HUES64 (cell line): ENCODE data around the gene CEP128.

Experiments used
- H3K27ac ChIP-seq: 2 replicates; pipeline ENCODE4 v1.7.0; 2013; ENCODE audit warnings: low read depth, low read length, inconsistent platforms
- H3K27me3 ChIP-seq: 2 replicates; pipeline ENCODE4 v1.6.1; 2013; ENCODE audit warnings: mild to moderate bottlenecking, low read length; ENCODE audit not compliant: insufficient read depth
- H3K36me3 ChIP-seq: 2 replicates; pipeline ENCODE4 v1.6.1; 2013; ENCODE audit warnings: mild to moderate bottlenecking, low read length; ENCODE audit not compliant: insufficient read depth
- H3K4me1 ChIP-seq: 2 replicates; pipeline ENCODE4 v1.6.1; 2013; ENCODE audit warnings: mild to moderate bottlenecking, low read length, moderate library complexity; ENCODE audit not compliant: insufficient read depth
- H3K4me3 ChIP-seq: 2 replicates; pipeline ENCODE4 v1.5.1; 2013; ENCODE audit warnings: mild to moderate bottlenecking, low read length, moderate library complexity
- H3K9ac ChIP-seq: 2 replicates; pipeline ENCODE4 v1.6.1; 2013; ENCODE audit warnings: mild to moderate bottlenecking, low read depth, low read length
- H3K9me3 ChIP-seq: 2 replicates; pipeline ENCODE4 v1.6.1; 2013; ENCODE audit warnings: low read depth, low read length; ENCODE audit not compliant: insufficient read depth
- WGBS: fragments of 150-250, 120-280 bp; methylation state at CpG from one replicate; pipeline ENCODE4 v1.1.7; 2013; ENCODE audit warnings: missing lambda C conversion rate; 5-methylcytosine and 5-hydroxymethylcytosine counted together

CEP128 gene

DNA sequence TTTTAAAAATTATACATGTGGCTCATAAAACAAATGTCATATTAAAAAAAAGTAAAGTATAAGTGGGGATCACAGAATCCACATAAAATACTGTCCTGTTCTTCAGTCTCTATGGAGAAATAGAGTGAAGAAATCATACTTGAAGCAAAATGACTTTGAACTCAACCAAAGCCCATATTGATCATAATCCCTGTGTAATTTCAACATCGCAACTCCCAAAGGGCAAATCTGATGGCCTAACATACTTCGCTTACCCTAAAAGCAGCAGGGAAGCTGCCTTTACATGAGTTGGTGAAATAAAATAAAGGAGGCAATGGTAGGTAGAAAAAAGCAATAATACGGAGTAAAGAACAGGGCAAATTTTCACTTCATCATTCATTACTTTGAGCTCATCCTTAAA, 101.8 kb downstream of the CEP128 start:
- Histone ChIP-seq H3K9ac (no peak overlapping the region), H3K9me3 (no peaks in the 10 kb centered on the region), H3K27ac (no peak overlapping the region), H3K36me3 (no peaks in the 10 kb centered on the region), H3K4me3 (no peak overlapping the region), H3K4me1 (peaks cover 1% of the 10 kb centered on the region; the same call in 1 of the 2 replicates), H3K27me3 (no peaks in the 10 kb centered on the region)
- WGBS = 94% methylated on average over 3 of the region's 3 CpGs

- Histone ChIP-seq H3K4me3 (no peak overlapping the region), H3K9me3 (no peaks in the 10 kb centered on the region), H3K27me3 (no peaks in the 10 kb centered on the region)
These were observed 131.9 kb downstream of the CEP128 start for GRCh38 chr14:80809663-80810062.

DNA sequence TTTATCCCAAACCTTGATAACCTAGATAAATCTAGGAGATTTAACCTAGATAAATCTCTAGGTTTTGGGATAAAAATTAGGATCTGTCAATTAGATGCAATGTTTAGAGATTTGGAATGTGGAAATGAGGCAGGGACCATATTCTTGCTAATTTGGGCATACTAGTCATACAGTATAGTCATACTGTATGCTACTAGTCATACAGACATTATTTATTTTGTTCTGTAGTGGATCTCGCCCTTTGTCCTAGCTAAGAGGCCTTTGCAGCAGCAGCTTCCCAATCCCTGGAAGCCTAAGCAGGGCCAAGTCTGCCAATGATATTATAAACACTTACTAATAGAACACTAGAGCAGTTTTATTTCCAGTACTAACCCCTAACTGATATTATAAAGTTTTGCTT, 136.4 kb downstream of the CEP128 start:
- WGBS = 83% methylated on average over 1 of the region's 1 CpG
- H3K4me1 ChIP-seq = no peaks in the 10 kb centered on the region
- H3K9ac ChIP-seq = no peak overlapping the region
- peaks cover 5% of the 10 kb centered on the region; the same call in 1 of the 2 replicates for H3K9me3 ChIP-seq
- no peaks in the 10 kb centered on the region for H3K27me3 ChIP-seq
- H3K27ac ChIP-seq = no peak overlapping the region
- H3K36me3 ChIP-seq = 0 out of 2 replicates have a peak, but pooled peaks cover 4% of the 10 kb centered on the region
- H3K4me3 ChIP-seq = no peak overlapping the region

More at GRCh38 chr14:80809663-80810062, 131.9 kb downstream of the CEP128 start:
- H3K36me3 ChIP-seq = no peaks in the 10 kb centered on the region
- H3K27ac ChIP-seq = no peak overlapping the region
- H3K9ac ChIP-seq = no peak overlapping the region
- no peaks in the 10 kb centered on the region for H3K4me1 ChIP-seq

GRCh38 chr14:80798878-80799277, 142.7 kb downstream of the CEP128 start:
- Histone ChIP-seq H3K4me3 (no peak overlapping the region), H3K36me3 (0 out of 2 replicates have a peak, but pooled peaks cover 5% of the 10 kb centered on the region), H3K27me3 (no peaks in the 10 kb centered on the region), H3K4me1 (no peaks in the 10 kb centered on the region), H3K27ac (no peak overlapping the region), H3K9me3 (peaks cover 7% of the 10 kb centered on the region; the same call in 1 of the 2 replicates), H3K9ac (no peak overlapping the region)
- 96% methylated on average over 3 of the region's 3 CpGs for WGBS

DNA sequence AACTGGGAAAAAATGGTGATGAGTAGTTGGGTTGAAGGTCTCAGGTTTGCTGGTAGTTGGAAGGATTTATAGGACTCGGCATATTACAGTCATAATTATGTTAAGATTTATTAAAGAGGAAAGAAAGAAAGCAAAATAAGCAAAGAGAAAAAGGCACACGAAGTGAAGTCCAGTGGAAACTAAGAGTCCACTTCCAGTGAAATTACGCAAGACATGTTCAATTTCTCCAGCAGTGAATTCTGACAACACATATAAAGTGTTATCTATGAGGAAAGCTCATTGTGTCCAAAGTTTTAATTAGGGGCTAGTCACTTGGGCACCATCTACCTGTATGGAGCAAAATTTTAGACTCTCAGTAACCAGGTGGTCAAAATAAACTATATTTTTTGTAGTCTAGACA, 143.3 kb downstream of the CEP128 start:
- no peaks in the 10 kb centered on the region for H3K27me3 ChIP-seq
- no peak overlapping the region for H3K4me3 ChIP-seq
- 0 out of 2 replicates have a peak, but pooled peaks cover 5% of the 10 kb centered on the region for H3K36me3 ChIP-seq
- H3K9ac ChIP-seq = no peak overlapping the region
- H3K9me3 ChIP-seq = peaks cover 7% of the 10 kb centered on the region; the same call in 1 of the 2 replicates
- H3K27ac ChIP-seq = no peak overlapping the region
- 97% methylated on average over 3 of the region's 3 CpGs for WGBS
- no peaks in the 10 kb centered on the region for H3K4me1 ChIP-seq

- no peaks in the 10 kb centered on the region for H3K27me3 ChIP-seq
- H3K9ac ChIP-seq = no peak overlapping the region
- no peak overlapping the region for H3K4me3 ChIP-seq
- H3K27ac ChIP-seq = no peak overlapping the region
- H3K36me3 ChIP-seq = peaks cover 3% of the 10 kb centered on the region; the same call in 1 of the 2 replicates
- H3K9me3 ChIP-seq = no peaks in the 10 kb centered on the region
- no peaks in the 10 kb centered on the region for H3K4me1 ChIP-seq
- 90% methylated on average over 11 of the region's 11 CpGs for WGBS
These were observed 148.8 kb downstream of the CEP128 start for GRCh38 chr14:80792771-80793170.

DNA sequence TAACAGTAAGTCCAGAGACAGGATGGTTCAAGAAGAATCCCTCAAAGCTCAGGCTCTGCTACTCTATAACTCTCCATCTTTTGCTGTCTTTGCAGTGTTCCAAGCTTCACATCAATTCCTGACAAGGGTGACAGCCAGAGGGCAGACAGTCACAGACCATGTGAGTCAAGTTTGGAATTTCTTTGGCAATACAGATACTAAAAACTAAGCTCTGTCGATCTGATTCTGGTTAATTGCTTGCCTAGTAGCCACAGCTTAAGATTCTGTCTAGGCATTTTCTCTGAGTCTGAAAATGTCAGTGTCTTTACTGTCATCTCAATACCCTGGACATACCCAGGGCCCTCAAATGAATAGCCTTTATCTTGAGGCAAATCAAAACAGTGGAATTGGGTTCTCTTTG, 153.7 kb downstream of the CEP128 start:
- Histone ChIP-seq H3K27ac (no peak overlapping the region), H3K9ac (no peak overlapping the region), H3K4me3 (no peak overlapping the region), H3K9me3 (no peaks in the 10 kb centered on the region), H3K27me3 (no peaks in the 10 kb centered on the region), H3K36me3 (peaks cover 11% of the 10 kb centered on the region), H3K4me1 (no peaks in the 10 kb centered on the region)
- 95% methylated on average over 1 of the region's 1 CpG for WGBS

DNA sequence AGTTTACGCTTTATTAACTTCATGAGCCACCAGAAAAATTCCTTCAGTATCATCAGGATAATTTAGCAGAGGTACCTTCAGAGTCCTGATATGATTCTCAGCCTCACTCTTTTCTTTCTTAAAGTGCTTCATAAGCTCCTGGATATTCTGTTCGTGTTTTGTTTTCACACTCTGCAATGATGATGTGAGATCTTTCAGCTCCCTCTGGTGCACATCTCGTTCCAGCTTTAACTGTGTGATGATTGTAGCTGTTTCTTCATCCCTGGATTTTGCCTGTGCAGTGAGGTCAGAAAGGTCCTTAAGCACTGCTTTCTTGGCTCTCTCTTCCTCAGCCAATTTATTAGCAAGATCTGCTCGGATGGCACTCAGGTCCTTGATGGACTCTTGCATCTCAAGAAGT, 156.7 kb downstream of the CEP128 start:
- peaks cover 7% of the 10 kb centered on the region for H3K36me3 ChIP-seq
- H3K9me3 ChIP-seq = no peaks in the 10 kb centered on the region
- H3K4me1 ChIP-seq = no peaks in the 10 kb centered on the region
- H3K27ac ChIP-seq = no peak overlapping the region
- H3K27me3 ChIP-seq = no peaks in the 10 kb centered on the region
- 97% methylated on average over 4 of the region's 4 CpGs for WGBS
- no peak overlapping the region for H3K9ac ChIP-seq
- no peak overlapping the region for H3K4me3 ChIP-seq

GRCh38 chr14:80781972-80782367, 159.6 kb downstream of the CEP128 start:
- no peak overlapping the region for H3K4me3 ChIP-seq
- no peak overlapping the region for H3K27ac ChIP-seq
- 96% methylated on average over 1 of the region's 1 CpG for WGBS
- H3K9me3 ChIP-seq = no peaks in the 10 kb centered on the region
- H3K36me3 ChIP-seq = peaks cover 7% of the 10 kb centered on the region
- no peaks in the 10 kb centered on the region for H3K4me1 ChIP-seq
- no peak overlapping the region for H3K9ac ChIP-seq
- no peaks in the 10 kb centered on the region for H3K27me3 ChIP-seq

GRCh38 chr14:80780500-80780899, 161.0 kb downstream of the CEP128 start:
- Histone ChIP-seq H3K4me1 (no peaks in the 10 kb centered on the region), H3K4me3 (no peak overlapping the region), H3K27ac (no peak overlapping the region), H3K9me3 (no peaks in the 10 kb centered on the region), H3K36me3 (peaks cover 7% of the 10 kb centered on the region), H3K9ac (no peak overlapping the region), H3K27me3 (no peaks in the 10 kb centered on the region)
- 61% methylated on average over 1 of the region's 1 CpG for WGBS

GRCh38 chr14:80776657-80777056, 164.9 kb downstream of the CEP128 start:
- H3K27ac ChIP-seq = no peak overlapping the region
- H3K9me3 ChIP-seq = no peaks in the 10 kb centered on the region
- no peak overlapping the region for H3K9ac ChIP-seq
- WGBS = 100% methylated on average over 1 of the region's 1 CpG
- H3K36me3 ChIP-seq = no peaks in the 10 kb centered on the region; the same call in 1 of the 2 replicates
- H3K4me1 ChIP-seq = peaks cover 4% of the 10 kb centered on the region; the same call in 1 of the 2 replicates
- H3K4me3 ChIP-seq = no peak overlapping the region
- no peaks in the 10 kb centered on the region for H3K27me3 ChIP-seq

DNA sequence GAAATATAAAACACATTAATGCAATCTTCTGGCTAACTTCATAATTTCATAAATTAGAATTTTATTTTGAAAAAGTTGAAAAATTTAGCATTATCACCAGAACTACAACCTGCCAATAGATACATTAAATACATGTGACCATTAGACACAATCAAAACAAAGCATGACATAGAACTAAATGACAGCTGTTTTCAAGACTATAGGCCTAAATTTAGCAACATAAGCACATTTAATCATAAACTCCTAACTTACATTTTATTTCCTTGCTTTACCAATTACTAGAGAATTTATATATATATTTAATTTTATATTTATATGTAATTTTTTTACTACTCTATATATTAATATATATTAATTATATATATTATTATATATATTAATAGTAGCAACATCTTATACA, 165.4 kb downstream of the CEP128 start:
- peaks cover 4% of the 10 kb centered on the region; the same call in 1 of the 2 replicates for H3K4me1 ChIP-seq
- H3K27me3 ChIP-seq = no peaks in the 10 kb centered on the region
- H3K9me3 ChIP-seq = no peaks in the 10 kb centered on the region
- H3K9ac ChIP-seq = no peak overlapping the region
- no peaks in the 10 kb centered on the region; the same call in 1 of the 2 replicates for H3K36me3 ChIP-seq
- no peak overlapping the region for H3K4me3 ChIP-seq
- H3K27ac ChIP-seq = no peak overlapping the region
